Measurements from ENCODE around the gene PPY.
"Not testable (repeated sequence)": the region's sequence is repeated elsewhere in the genome, so short reads cannot be mapped to it uniquely, and the experiment has no call there.

Gene PPY

GRCh38 chr17:43975898-43976297, 33.6 kb upstream of the PPY start:
- H3K4me3 ChIP-seq (ENCODE audit: low read depth in 1 of 2, low read length in 2 of 2): no peak overlapping the region
- H3K27me3 ChIP-seq (ENCODE audit: insufficient read depth, low read length, poor library complexity): no peaks in the 10 kb centered on the region
- H3K4me2 ChIP-seq (ENCODE audit: insufficient read depth, low read length): no peak overlapping the region
- no peaks in the 10 kb centered on the region for H3K4me1 ChIP-seq (ENCODE audit: insufficient read depth, low read length)
- H3K27ac ChIP-seq (ENCODE audit: low read length): no peak overlapping the region
- no peaks in the 10 kb centered on the region for H4K20me1 ChIP-seq (ENCODE audit: insufficient read depth, low read length)
- DNase-seq (no peak), ATAC-seq (ENCODE audit: insufficient read depth, low read depth) (no peak)
- no peaks in the 10 kb centered on the region for H3K36me3 ChIP-seq (ENCODE audit: insufficient read depth, low read length)
- TF ChIP-seq EZH2 (IDR thresholded peaks at IDR 0.05; ENCODE audit: borderline replicate concordance, low read depth, low read length, severe bottlenecking): no peak
- TF ChIP-seq CTCF (IDR thresholded peaks at IDR 0.05; ENCODE audit: borderline replicate concordance, extremely low read depth, low read length, poor library complexity, severe bottlenecking): no peak
- H3K9me3 ChIP-seq (ENCODE audit: insufficient read depth, low read length, severe bottlenecking): no peaks in the 10 kb centered on the region
- no peak overlapping the region for H3K9ac ChIP-seq (ENCODE audit: low read depth, low read length)
- no peaks in the 10 kb centered on the region for H3K79me2 ChIP-seq (ENCODE audit: insufficient read depth, low read length)
- no peak overlapping the region for H2AFZ ChIP-seq (ENCODE audit: low read depth, low read length)

- Histone ChIP-seq H3K9ac (ENCODE audit: low read depth, low read length) (no peak overlapping the region), H3K27me3 (ENCODE audit: insufficient read depth, low read length, poor library complexity) (no peaks in the 10 kb centered on the region), H3K79me2 (ENCODE audit: insufficient read depth, low read length) (no peaks in the 10 kb centered on the region), H4K20me1 (ENCODE audit: insufficient read depth, low read length) (no peaks in the 10 kb centered on the region), H3K4me2 (ENCODE audit: insufficient read depth, low read length) (no peak overlapping the region), H3K4me3 (ENCODE audit: low read depth in 1 of 2, low read length in 2 of 2) (no peak overlapping the region), H3K27ac (ENCODE audit: low read length) (no peak overlapping the region), H3K36me3 (ENCODE audit: insufficient read depth, low read length) (no peaks in the 10 kb centered on the region), H2AFZ (ENCODE audit: low read depth, low read length) (no peak overlapping the region), H3K9me3 (ENCODE audit: insufficient read depth, low read length, severe bottlenecking) (no peaks in the 10 kb centered on the region), H3K4me1 (ENCODE audit: insufficient read depth, low read length) (no peaks in the 10 kb centered on the region)
- TF ChIP-seq EZH2 (IDR thresholded peaks at IDR 0.05; ENCODE audit: borderline replicate concordance, low read depth, low read length, severe bottlenecking): no peak
- no peak for TF ChIP-seq CTCF (IDR thresholded peaks at IDR 0.05; ENCODE audit: borderline replicate concordance, extremely low read depth, low read length, poor library complexity, severe bottlenecking)
- ATAC-seq (ENCODE audit: insufficient read depth, low read depth) (no peak), DNase-seq (no peak)
These were observed 32.3 kb upstream of the PPY start for GRCh38 chr17:43974382-43975266.

- H3K9me3 ChIP-seq (ENCODE audit: insufficient read depth, low read length, severe bottlenecking); H3K4me1 ChIP-seq (ENCODE audit: insufficient read depth, low read length); H3K27ac ChIP-seq (ENCODE audit: low read length); H3K4me2 ChIP-seq (ENCODE audit: insufficient read depth, low read length); H3K27me3 ChIP-seq (ENCODE audit: insufficient read depth, low read length, poor library complexity); H3K4me3 ChIP-seq (ENCODE audit: low read depth in 1 of 2, low read length in 2 of 2); H4K20me1 ChIP-seq (ENCODE audit: insufficient read depth, low read length); DNase-seq; H3K9ac ChIP-seq (ENCODE audit: low read depth, low read length); ATAC-seq (ENCODE audit: insufficient read depth, low read depth); H3K36me3 ChIP-seq (ENCODE audit: insufficient read depth, low read length); H2AFZ ChIP-seq (ENCODE audit: low read depth, low read length); H3K79me2 ChIP-seq (ENCODE audit: insufficient read depth, low read length): not testable (repeated sequence)
These were observed 30.4 kb upstream of the PPY start for GRCh38 chr17:43972444-43973212.

- not testable (repeated sequence) for H3K4me2 ChIP-seq (ENCODE audit: insufficient read depth, low read length); H3K79me2 ChIP-seq (ENCODE audit: insufficient read depth, low read length); ATAC-seq (ENCODE audit: insufficient read depth, low read depth); H3K4me1 ChIP-seq (ENCODE audit: insufficient read depth, low read length); H3K4me3 ChIP-seq (ENCODE audit: low read depth in 1 of 2, low read length in 2 of 2); H3K9ac ChIP-seq (ENCODE audit: low read depth, low read length); H3K36me3 ChIP-seq (ENCODE audit: insufficient read depth, low read length); H3K9me3 ChIP-seq (ENCODE audit: insufficient read depth, low read length, severe bottlenecking); H4K20me1 ChIP-seq (ENCODE audit: insufficient read depth, low read length); DNase-seq; H3K27me3 ChIP-seq (ENCODE audit: insufficient read depth, low read length, poor library complexity); H3K27ac ChIP-seq (ENCODE audit: low read length); H2AFZ ChIP-seq (ENCODE audit: low read depth, low read length)
These were observed 29.2 kb upstream of the PPY start for GRCh38 chr17:43971436-43971835.
